Measurements from ENCODE around the gene ZNF511. TPM values are rescaled to one million over a fixed set of nuclear protein-coding genes. Genes with fewer than 3 reads are reported as not detected.

ZNF511 gene, protein sequence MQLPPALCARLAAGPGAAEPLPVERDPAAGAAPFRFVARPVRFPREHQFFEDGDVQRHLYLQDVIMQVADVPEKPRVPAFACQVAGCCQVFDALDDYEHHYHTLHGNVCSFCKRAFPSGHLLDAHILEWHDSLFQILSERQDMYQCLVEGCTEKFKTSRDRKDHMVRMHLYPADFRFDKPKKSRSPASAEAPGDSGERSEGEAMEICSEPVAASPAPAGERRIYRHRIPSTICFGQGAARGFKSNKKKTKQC
- total RNA-seq: 10 to 100 TPM; 17.2 to 29.0 (median 25.3) TPM

DNA sequence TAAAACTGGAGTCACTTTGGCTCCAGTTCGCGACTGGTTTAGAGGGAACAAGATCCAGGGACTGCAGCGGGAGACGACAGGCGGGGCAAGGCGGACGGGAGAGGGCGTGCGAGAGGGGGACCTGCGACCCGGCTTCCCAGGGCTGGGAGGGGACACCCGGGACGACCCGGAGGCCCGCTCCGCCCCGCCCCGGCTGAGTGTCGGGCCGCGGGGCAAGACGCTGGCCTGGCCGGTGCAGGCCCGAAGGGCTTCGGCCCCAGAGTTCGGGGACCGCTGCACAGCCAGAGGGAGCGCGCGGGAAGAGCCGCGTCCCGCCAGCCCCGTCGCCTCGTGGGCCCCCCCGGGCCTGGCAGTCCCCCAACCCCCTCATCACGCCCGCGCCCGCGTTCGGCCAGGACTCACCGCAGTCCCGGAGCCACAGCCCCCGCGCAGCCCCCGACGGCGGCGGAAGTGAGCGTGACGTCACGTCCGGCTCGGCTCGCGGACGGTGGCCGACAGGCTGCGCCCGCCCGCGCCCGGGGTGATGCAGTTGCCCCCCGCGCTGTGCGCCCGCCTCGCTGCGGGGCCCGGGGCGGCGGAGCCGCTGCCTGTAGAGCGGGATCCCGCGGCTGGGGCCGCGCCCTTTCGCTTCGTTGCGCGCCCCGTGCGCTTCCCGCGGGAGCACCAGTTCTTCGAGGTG is at the start of gene ZNF511, which contains the start of gene TUBGCP2:
Gene ZNF511 (plus strand): TSS at position 494 of the 679 bp plus-strand sequence. CDS start 30 bp downstream, at position 524.
Gene TUBGCP2 (minus strand): TSS at position 452 of the 679 bp plus-strand sequence. CDS start 5,931 bp downstream, outside the sequence.
- TF ChIP-seq, protein P1, sequence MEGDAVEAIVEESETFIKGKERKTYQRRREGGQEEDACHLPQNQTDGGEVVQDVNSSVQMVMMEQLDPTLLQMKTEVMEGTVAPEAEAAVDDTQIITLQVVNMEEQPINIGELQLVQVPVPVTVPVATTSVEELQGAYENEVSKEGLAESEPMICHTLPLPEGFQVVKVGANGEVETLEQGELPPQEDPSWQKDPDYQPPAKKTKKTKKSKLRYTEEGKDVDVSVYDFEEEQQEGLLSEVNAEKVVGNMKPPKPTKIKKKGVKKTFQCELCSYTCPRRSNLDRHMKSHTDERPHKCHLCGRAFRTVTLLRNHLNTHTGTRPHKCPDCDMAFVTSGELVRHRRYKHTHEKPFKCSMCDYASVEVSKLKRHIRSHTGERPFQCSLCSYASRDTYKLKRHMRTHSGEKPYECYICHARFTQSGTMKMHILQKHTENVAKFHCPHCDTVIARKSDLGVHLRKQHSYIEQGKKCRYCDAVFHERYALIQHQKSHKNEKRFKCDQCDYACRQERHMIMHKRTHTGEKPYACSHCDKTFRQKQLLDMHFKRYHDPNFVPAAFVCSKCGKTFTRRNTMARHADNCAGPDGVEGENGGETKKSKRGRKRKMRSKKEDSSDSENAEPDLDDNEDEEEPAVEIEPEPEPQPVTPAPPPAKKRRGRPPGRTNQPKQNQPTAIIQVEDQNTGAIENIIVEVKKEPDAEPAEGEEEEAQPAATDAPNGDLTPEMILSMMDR (IDR thresholded peaks at IDR 0.05; ENCODE audit: low read depth): no peak

DNA sequence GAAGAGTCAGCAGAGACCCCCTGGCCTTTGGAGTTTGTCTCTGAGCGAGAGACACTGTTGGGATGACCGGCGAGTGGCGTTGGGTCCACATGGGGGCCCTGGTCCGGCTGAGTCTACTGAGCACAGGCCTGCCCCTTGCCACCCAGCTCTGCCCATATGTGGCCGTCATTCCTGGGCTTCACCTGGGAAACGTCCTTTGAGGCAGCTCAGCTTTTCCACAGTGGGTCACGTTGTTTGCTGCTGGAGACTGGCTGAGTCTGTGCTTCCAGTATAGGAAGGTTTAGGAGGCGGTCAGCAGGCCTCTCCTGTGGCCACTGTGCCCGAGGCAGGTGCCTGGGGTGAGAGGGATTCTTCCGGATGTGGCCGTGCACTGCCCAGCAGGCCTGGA is 49.1 kb upstream of the ZNF511 start:
- TF ChIP-seq, protein P1 (IDR thresholded peaks at IDR 0.05; ENCODE audit: low read depth): no peak

DNA sequence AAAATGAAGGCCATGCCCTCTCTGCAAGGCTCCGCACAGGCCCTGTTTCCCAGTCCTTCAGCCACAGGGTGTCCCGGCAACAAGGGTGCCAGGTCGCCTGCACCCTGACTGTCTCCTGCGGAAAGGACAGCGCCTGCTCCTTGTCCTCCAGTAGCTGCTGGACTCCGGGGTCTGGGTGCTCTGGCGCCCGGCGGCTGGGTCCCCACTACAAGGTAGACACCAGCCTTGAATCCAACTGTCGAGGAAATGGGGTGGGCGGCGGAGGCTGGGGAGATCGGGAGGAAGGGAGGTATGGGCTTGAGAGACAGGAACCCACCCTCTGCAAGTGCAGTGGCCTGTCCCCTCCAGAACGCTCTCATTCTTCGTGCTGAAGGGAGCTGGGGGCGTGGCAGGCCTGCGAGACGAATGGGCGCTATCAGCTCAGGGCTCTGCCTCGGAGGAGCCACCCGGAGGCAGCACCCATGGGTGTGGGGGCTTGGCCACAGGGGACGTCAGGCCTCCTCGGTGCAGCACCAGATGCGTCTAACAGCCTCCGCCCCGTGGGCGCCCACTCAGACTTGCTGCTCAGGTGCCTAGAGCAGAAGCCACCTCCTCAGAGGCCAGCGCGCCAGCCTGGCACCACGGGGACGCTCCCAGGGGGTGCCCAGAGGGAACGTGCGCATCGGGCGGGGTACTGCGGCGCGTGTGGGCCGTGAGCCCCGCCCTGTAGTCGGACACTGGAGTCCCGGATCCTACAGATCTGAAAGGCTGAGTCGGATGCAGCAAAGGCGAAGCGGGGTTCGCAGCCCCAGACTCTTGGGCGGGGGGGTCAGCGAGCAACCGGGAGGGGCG is 47.6 kb upstream of the ZNF511 start:
- TF ChIP-seq, protein P1 (IDR thresholded peaks at IDR 0.05; ENCODE audit: low read depth): no peak

DNA sequence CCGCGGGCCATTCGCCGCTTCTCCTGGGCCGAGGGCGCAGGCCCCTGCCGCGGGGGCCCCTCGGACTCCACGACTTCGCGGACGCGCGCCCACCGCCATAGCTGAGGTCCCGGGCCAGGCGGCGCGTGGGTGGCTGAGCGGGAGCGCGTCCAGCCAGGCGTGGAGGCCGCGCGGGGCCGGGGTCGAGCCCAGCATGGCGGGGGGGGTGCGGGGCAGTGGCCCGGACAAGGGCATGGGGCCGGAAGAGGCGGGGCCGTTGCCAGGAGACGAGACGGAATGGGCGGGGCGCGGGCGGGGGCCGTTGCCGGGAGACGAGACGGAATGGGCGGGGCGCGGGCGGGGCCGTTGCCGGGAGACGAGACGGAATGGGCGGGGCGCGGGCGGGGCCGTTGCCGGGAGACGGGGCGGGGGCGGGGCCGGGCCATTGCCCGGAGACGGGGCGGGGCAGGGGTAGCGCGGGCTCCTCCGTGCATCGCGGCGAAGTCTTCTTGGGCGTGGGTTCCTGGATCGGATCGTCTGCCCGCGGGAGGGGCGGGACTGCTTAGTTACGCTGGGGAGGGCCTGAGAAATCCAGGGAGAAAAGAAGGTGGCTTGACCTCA is 46.9 kb upstream of the ZNF511 start:
- TF ChIP-seq, protein P1 (IDR thresholded peaks at IDR 0.05; ENCODE audit: low read depth): no peak

DNA sequence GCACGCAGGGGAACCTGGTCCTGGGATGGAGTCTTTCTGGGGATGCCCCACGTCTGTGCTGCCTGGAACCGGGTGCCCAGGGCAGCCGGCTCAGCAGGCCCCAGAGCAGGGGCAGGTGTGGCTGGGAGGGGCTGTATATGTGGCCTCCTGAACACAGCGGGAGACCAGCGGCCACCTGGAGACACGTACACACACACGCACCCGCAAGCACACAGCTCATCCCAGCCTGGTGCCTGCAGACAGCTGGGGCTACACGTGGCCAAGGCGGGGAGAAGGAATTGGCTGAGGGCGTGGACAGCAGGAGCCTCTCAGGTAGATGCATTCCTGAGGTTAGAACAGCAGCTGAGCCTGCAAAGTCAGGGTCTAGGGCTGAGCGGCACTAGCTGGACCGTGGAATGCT is 46.0 kb upstream of the ZNF511 start:
- TF ChIP-seq, protein P1 (IDR thresholded peaks at IDR 0.05; ENCODE audit: low read depth): no peak

DNA sequence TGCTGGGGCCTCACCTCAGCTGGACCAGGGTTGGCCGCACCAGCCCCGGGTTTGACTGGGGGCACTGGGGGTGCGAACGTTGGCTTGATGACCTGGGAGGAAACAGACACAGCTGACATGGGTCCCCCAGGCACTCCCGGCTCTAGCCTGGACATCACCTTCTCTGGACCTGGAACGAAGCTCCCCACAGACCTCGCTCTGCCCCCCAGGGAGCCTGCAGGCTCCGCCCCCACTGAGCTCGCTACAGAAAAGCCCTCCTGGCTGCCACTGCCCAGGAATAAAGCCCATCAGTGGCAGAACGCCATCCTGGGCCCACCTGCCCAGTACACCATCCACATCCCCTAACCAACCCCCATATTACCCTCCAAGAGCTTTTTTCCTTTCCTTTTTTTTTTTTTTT is 45.0 kb upstream of the ZNF511 start:
- TF ChIP-seq, protein P1 (IDR thresholded peaks at IDR 0.05; ENCODE audit: low read depth): no peak

Data from subcutaneous adipose tissue (tissue), 4 donors.